ENCODE data around the gene ANKRD27.
"Not testable (repeated sequence)": the region's sequence is repeated elsewhere in the genome, so short reads cannot be mapped to it uniquely, and the experiment has no call there.

ANKRD27 gene

GRCh38 chr19:32599258-32599657 lies 75.7 kb downstream of the ANKRD27 start:
- no peak for DNase-seq (ENCODE audit: low read depth)

- DNase-seq (ENCODE audit: low read depth): no peak
Measured at GRCh38 chr19:32598022-32598421, 77.0 kb downstream of the ANKRD27 start.

GRCh38 chr19:32595491-32595890 lies 79.5 kb downstream of the ANKRD27 start:
- DNase-seq (ENCODE audit: low read depth): no peak

- DNase-seq (ENCODE audit: low read depth): no peak
Measured at GRCh38 chr19:32594021-32594420, 81.0 kb downstream of the ANKRD27 start.

GRCh38 chr19:32587747-32588504 lies 87.1 kb downstream of the ANKRD27 start:
- not testable (repeated sequence) for DNase-seq (ENCODE audit: low read depth)

- DNase-seq (ENCODE audit: low read depth): peak; percentile 7
Measured at GRCh38 chr19:32581705-32582179, 93.2 kb downstream of the ANKRD27 start.

GRCh38 chr19:32580901-32581704 lies 93.9 kb downstream of the ANKRD27 start, which contains the start of gene PDCD5:
PDCD5 (plus strand) TSS chr19:32581190; CDS start chr19:32581262, 72 bp downstream.
- DNase-seq (ENCODE audit: low read depth): peak; percentile 98

- no peak for DNase-seq (ENCODE audit: low read depth)
Measured at GRCh38 chr19:32580353-32580900, 94.6 kb downstream of the ANKRD27 start.

GRCh38 chr19:32576790-32577189 lies 98.2 kb downstream of the ANKRD27 start:
- no peak for DNase-seq (ENCODE audit: low read depth)

- DNase-seq (ENCODE audit: low read depth): no peak
Measured at GRCh38 chr19:32573492-32573794, 101.5 kb downstream of the ANKRD27 start.

- not testable (repeated sequence) for DNase-seq (ENCODE audit: low read depth)
Measured at GRCh38 chr19:32572700-32573491, 102.1 kb downstream of the ANKRD27 start.

GRCh38 chr19:32571471-32572075 lies 103.4 kb downstream of the ANKRD27 start:
- not testable (repeated sequence) for DNase-seq (ENCODE audit: low read depth)

GRCh38 chr19:32570081-32570785 lies 104.7 kb downstream of the ANKRD27 start:
- DNase-seq (ENCODE audit: low read depth): peak; percentile 12

- DNase-seq (ENCODE audit: low read depth): no peak
Measured at GRCh38 chr19:32567486-32567885, 107.5 kb downstream of the ANKRD27 start.

- DNase-seq (ENCODE audit: low read depth): no peak
Measured at GRCh38 chr19:32566246-32566830, 108.6 kb downstream of the ANKRD27 start.

- no peak for DNase-seq (ENCODE audit: low read depth)
Measured at GRCh38 chr19:32563761-32564160, 111.2 kb downstream of the ANKRD27 start.

- no peak for DNase-seq (ENCODE audit: low read depth)
Measured at GRCh38 chr19:32558607-32559228, 116.3 kb downstream of the ANKRD27 start.

GRCh38 chr19:32555786-32556185 lies 119.2 kb downstream of the ANKRD27 start:
- DNase-seq (ENCODE audit: low read depth): no peak

- no peak for DNase-seq (ENCODE audit: low read depth)
Measured at GRCh38 chr19:32550666-32551065, 124.3 kb downstream of the ANKRD27 start.

Data from activated T-cell treated with anti-CD3 and anti-CD28 coated beads for 48 hours (primary cell).